Stomach (tissue), 9 donors: ENCODE measurements around the gene TBC1D16. TPM values are rescaled to one million over a fixed set of nuclear protein-coding genes. Genes with fewer than 3 reads are reported as not detected.

Experiments used
- DNase-seq, 2 donors: peaks; one replicate each; pipeline versions ENCODE4 v3.0.0 to v3.0.0-alpha.2; 2013 to 2019
- H3K27ac ChIP-seq, 5 donors: fragments of 200-600 bp in 4 of 5; sonication (generic) in 4 of 5; one replicate each; pipeline ENCODE4 v1.5.1; 2013 to 2019; ENCODE audit warnings: mild to moderate bottlenecking in 1 of 5, moderate library complexity in 1 of 5
- H3K27me3 ChIP-seq, 3 donors: fragments of 200-600 bp; sonication (generic); one replicate each; pipeline ENCODE4 v1.5.1; 2017 to 2019; ENCODE audit warnings: mixed run types in 1 of 3
- H3K36me3 ChIP-seq, 4 donors: fragments of 200-600 bp; sonication (generic); 1 replicate in 3 of 4; 2 replicates in 1 of 4; pipeline ENCODE4 v1.5.1; 2016 to 2019
- H3K4me1 ChIP-seq, 4 donors: fragments of 200-600 bp; sonication (generic); one replicate each; pipeline ENCODE4 v1.5.1; 2016 to 2019
- H3K4me3 ChIP-seq, 4 donors: fragments of 200-600 bp; sonication (generic) in 3 of 4; one replicate each; pipeline ENCODE4 v1.5.1; 2016 to 2019; ENCODE audit warnings: mild to moderate bottlenecking in 1 of 4
- H3K9me3 ChIP-seq, 4 donors: fragments of 200-600 bp; sonication (generic); one replicate each; pipeline ENCODE4 v1.5.1; 2016 to 2019
- CTCF ChIP-seq, 7 experiments: fragments of 450-650 bp in 4 of 7; fragments of 200-600 bp in 3 of 7; sonication (generic) in 3 of 7; IDR thresholded peaks; one replicate each; pipeline ENCODE4 v1.5.1; 2016 to 2019; ENCODE audit warnings: antibody characterized with exemption in 7 of 7, control low read depth in 2 of 7, mild to moderate bottlenecking in 1 of 7
- EP300 ChIP-seq: sonication (generic); formaldehyde crosslinking; IDR thresholded peaks from one replicate; pipeline ENCODE4 v1.6.1; 2017; ENCODE audit warnings: antibody characterized with exemption
- POLR2A ChIP-seq, 4 donors: fragments of 450-650 bp; IDR thresholded peaks; one replicate each; pipeline ENCODE4 v1.6.1; 2016; ENCODE audit warnings: antibody characterized with exemption in 4 of 4, control low read depth in 2 of 4, mild to moderate bottlenecking in 1 of 4, moderate library complexity in 1 of 4
- POLR2AphosphoS5 ChIP-seq, 3 donors: sonication (generic); formaldehyde crosslinking; IDR thresholded peaks; one replicate each; pipeline ENCODE4 v1.6.1; 2016; ENCODE audit warnings: antibody characterized with exemption in 3 of 3
- WGBS, 5 donors: extraction: QIAGEN DNeasy Blood & Tissue Kit in 3 of 5; methylation state at CpG; one replicate each; pipeline versions ENCODE4 v1.1.5 to v1.1.7; 2013 to 2018; 5-methylcytosine and 5-hydroxymethylcytosine counted together
- intact Hi-C: fragments of 100-400 bp; cut with DNase I; formaldehyde crosslinking; loops from one replicate; pipeline ENCODE4 v1.15.1; 2023; ENCODE audit warnings: low total_unique reads
- polyA plus RNA-seq, 3 donors: library from polyadenylated mRNA; stranded (reverse); fragments of 200-250 nt; gene quantifications; one replicate each; pipeline ENCODE4 v1.2.3, GENCODE V29; 2013
- total RNA-seq, 5 donors: library from RNA; depleted of rRNA; stranded (reverse); fragments of >200 nt; gene quantifications; one replicate each; pipeline versions ENCODE4 v1.1.0 to v1.2.3, GENCODE V29; 2014 to 2016
- donor health status: healthy with polysubstance abuse.
- donor health status: Bipolar disorder and iron deficiency.
- donor health status: healthy.

The TBC1D16 gene
- total and polyA plus RNA-seq, 8 donors: 3.0 to 22.2 (median 16.8) TPM

- TF ChIP-seq POLR2AphosphoS5 (IDR thresholded peaks at IDR 0.05) (no peak), CTCF (IDR thresholded peaks at IDR 0.05) (no peak), EP300 (no peak), POLR2A (IDR thresholded peaks at IDR 0.05) (no peak)
- H3K27ac ChIP-seq: no peak overlapping the region
Measured at GRCh38 chr17:79985361-79985942, 50.2 kb downstream of the TBC1D16 start.

GRCh38 chr17:79984877-79985276 is 50.8 kb downstream of the TBC1D16 start:
- Histone ChIP-seq H3K27me3 (no peaks in the 10 kb centered on the region), H3K27ac (no peak overlapping the region), H3K4me3 (no peak overlapping the region), H3K9me3 (no peaks in the 10 kb centered on the region), H3K4me1 (peaks cover 34 to 54% (median 40%) of the 10 kb centered on the region in 4 donors), H3K36me3 (no peaks in the 10 kb centered on the region)
- WGBS, 5 donors: 67 to 82% (median 73%) methylated on average over 7 to 10 of the region's 10 CpGs
- TF ChIP-seq POLR2AphosphoS5 (IDR thresholded peaks at IDR 0.05) (no peak), CTCF (IDR thresholded peaks at IDR 0.05) (no peak), EP300 (no peak), POLR2A (IDR thresholded peaks at IDR 0.05) (no peak)
- intact Hi-C loops: no loop called here
- peak in 1 of 2 donors; percentile 41 for DNase-seq

More at GRCh38 chr17:79985361-79985942, 50.2 kb downstream of the TBC1D16 start:
- peaks cover 38 to 60% (median 46%) of the 10 kb centered on the region in 4 donors for H3K4me1 ChIP-seq
- H3K4me3 ChIP-seq: no peak overlapping the region
- H3K36me3 ChIP-seq: no peaks in the 10 kb centered on the region
- WGBS, 5 donors: 89 to 95% (median 94%) methylated on average over 15 to 17 of the region's 17 CpGs
- no peak for DNase-seq
- no peaks in the 10 kb centered on the region for H3K9me3 ChIP-seq
- intact Hi-C loops: no loop called here
- no peaks in the 10 kb centered on the region for H3K27me3 ChIP-seq

- DNase-seq: no peak
- Histone ChIP-seq H3K4me3 (no peak overlapping the region), H3K27me3 (no peaks in the 10 kb centered on the region), H3K27ac (no peak overlapping the region), H3K36me3 (peaks cover 0 to 4% (median 0%) of the 10 kb centered on the region in 4 donors), H3K9me3 (no peaks in the 10 kb centered on the region), H3K4me1 (peaks cover 28 to 48% (median 34%) of the 10 kb centered on the region in 4 donors)
- TF ChIP-seq EP300 (no peak), POLR2A (IDR thresholded peaks at IDR 0.05) (no peak), CTCF (IDR thresholded peaks at IDR 0.05) (no peak), POLR2AphosphoS5 (IDR thresholded peaks at IDR 0.05) (no peak)
- WGBS, 5 donors: 83 to 91% (median 88%) methylated on average over 5 of the region's 5 CpGs
- intact Hi-C loops: no loop called here
Measured at GRCh38 chr17:79984045-79984840, 51.4 kb downstream of the TBC1D16 start.

- intact Hi-C loops: no loop called here
Measured at GRCh38 chr17:79983456-79983855, 52.2 kb downstream of the TBC1D16 start.

More at GRCh38 chr17:79983456-79983855, 52.2 kb downstream of the TBC1D16 start:
- no peak for TF ChIP-seq EP300
- no peak for TF ChIP-seq POLR2AphosphoS5 (IDR thresholded peaks at IDR 0.05)
- TF ChIP-seq POLR2A (IDR thresholded peaks at IDR 0.05): no peak
- TF ChIP-seq CTCF (IDR thresholded peaks at IDR 0.05): no peak
- no peak for DNase-seq
- H3K27me3 ChIP-seq: no peaks in the 10 kb centered on the region
- H3K4me1 ChIP-seq: peaks cover 21 to 40% (median 26%) of the 10 kb centered on the region in 4 donors
- WGBS, 5 donors: 78 to 91% (median 89%) methylated on average over 14 of the region's 14 CpGs
- H3K27ac ChIP-seq: no peak overlapping the region
- H3K4me3 ChIP-seq: no peak overlapping the region
- no peaks in the 10 kb centered on the region for H3K9me3 ChIP-seq
- H3K36me3 ChIP-seq: peaks cover 0 to 5% (median under 1%) of the 10 kb centered on the region in 4 donors
